B cell (primary cell): ENCODE data around the gene RNPEPL1.

Experiments used
- EZH2 ChIP-seq: IDR thresholded peaks from 2 replicates; pipeline ENCODE4 v1.6.1; 2012; ENCODE audit warnings: borderline replicate concordance, low read depth, mild to moderate bottlenecking, moderate library complexity, low read length; ENCODE audit not compliant: insufficient read depth, poor library complexity, severe bottlenecking
- TF ChIP-seq, protein P1 (sequence below): fragments of 200-600 bp; IDR thresholded peaks from one replicate; pipeline ENCODE4 v1.8.0; 2022; ENCODE audit warnings: antibody characterized with exemption, mild to moderate bottlenecking

GRCh38 chr2:240588006-240588655 lies 19.8 kb downstream of the RNPEPL1 start:
- TF ChIP-seq, protein P1, sequence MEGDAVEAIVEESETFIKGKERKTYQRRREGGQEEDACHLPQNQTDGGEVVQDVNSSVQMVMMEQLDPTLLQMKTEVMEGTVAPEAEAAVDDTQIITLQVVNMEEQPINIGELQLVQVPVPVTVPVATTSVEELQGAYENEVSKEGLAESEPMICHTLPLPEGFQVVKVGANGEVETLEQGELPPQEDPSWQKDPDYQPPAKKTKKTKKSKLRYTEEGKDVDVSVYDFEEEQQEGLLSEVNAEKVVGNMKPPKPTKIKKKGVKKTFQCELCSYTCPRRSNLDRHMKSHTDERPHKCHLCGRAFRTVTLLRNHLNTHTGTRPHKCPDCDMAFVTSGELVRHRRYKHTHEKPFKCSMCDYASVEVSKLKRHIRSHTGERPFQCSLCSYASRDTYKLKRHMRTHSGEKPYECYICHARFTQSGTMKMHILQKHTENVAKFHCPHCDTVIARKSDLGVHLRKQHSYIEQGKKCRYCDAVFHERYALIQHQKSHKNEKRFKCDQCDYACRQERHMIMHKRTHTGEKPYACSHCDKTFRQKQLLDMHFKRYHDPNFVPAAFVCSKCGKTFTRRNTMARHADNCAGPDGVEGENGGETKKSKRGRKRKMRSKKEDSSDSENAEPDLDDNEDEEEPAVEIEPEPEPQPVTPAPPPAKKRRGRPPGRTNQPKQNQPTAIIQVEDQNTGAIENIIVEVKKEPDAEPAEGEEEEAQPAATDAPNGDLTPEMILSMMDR = no peak
- no peak for TF ChIP-seq EZH2
